Epidermal melanocyte (primary cell): ENCODE data around the gene PKNOX1.
"Not testable (repeated sequence)": the region's sequence is repeated elsewhere in the genome, so short reads cannot be mapped to it uniquely, and the experiment has no call there.

ENCODE experiments used
- DNase-seq: peaks from one replicate; pipeline ENCODE4 v3.0.0; 2011; ENCODE audit warnings: low spot score; ENCODE audit not compliant: insufficient read length

The PKNOX1 gene

DNA sequence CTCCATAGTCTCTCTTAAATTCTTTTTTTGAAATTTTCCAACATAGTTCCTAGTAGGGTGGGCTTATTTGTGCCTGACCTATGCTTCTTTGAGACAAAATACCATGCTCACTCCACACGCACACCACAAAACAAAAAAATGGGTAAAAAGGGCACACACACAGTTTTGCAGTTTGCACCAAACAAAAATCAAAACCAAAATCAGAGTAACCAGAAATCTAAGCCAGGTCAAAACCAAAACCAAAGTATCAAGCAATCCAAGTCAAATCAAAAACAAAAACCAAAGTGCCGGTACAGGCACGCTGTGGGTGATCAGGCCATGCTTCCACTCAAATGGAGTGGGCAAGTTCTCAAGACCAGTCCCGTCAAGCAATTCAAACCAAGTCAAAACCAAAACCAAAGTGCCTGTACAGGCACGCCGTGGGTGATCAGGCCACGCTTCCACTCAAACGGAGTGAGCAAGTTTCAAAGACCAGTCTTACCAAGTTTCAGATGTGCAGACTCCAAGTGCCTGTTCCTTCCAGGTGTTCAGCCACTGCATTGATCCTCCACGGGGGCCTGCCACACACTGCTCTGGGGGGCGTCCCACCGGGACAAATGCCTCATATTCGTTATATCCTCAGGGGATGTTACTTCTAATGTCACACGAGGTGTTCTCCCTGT lies 25.1 kb upstream of the PKNOX1 start:
- DNase-seq, result not testable (repeated sequence)

DNA sequence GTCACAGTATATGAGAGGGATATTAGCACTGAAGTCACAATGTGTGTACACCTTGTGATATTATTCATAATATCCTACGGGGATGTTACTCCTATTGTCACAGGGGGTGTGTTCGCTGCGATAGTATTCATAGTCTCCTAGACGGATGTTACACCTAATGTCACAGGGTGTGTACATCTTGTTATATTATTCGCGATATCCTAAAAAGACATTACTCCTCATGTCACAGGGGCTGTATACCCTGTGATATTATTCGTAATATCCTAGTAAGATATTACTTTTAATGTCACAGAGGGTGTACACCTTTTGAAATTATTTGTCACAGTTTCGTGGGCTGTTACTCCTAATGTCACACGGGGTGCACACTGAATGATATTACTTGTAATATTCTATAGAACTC lies 23.2 kb upstream of the PKNOX1 start:
- not testable (repeated sequence) for DNase-seq

DNA sequence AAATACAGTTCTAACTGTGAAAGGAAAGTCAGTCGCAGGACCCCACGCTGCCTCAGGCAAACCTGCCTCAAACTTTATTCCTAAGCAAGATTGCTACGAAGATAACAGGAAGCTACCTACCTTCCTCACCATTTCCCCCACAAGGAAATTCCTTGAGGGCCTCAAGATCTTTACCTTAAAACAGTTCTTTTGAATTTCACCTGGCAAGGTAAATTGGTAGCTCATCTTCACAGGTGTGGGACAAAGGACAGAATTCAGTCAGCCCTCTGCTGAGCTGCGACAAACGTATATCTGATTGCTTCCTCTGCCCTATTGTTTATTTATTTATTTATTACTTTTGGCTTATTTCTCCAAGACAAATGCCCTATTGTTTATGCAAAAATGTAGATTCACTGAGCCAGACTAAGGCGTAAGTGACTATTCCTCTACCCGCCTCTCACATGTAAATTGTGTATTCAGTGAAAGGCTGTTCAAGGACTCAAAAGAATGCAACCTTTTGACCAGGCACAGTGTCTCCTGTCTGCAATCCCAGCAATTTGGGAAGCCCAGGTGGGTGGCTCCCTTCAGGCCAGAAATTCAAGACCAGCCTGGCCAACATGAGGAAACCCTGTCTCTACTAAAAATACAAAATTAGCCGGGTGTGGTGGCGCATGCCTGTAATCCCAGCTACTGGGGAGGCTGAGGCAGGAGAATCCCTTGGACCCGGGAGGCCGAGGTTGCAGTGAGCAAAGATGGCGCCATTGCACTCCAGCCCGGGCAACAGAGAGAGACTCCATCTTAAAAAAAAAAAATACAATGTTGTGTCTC lies 17.3 kb upstream of the PKNOX1 start:
- no peak for DNase-seq

DNA sequence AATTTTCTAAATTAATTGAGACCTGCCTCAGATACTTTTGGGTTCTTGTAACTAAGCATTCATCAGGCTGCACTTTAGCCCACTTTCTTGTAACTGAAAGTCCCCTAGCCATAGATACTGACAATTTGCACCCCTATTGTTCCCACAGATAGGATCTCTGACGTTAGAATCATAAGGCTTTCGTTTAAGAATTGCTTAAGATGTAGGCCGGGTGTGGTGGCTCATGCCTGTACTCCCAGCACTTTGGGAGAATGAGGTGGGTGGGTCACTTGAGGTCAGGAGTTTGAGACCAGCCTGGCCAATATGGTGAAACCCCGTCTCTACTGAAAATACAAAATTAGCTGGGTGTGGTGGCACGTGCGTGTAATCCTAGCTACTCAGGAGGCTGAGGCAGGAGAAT lies 16.2 kb upstream of the PKNOX1 start:
- not testable (repeated sequence) for DNase-seq

- DNase-seq, result no peak
Observed at GRCh38 chr21:42959728-42960127, 14.6 kb upstream of the PKNOX1 start.

DNA sequence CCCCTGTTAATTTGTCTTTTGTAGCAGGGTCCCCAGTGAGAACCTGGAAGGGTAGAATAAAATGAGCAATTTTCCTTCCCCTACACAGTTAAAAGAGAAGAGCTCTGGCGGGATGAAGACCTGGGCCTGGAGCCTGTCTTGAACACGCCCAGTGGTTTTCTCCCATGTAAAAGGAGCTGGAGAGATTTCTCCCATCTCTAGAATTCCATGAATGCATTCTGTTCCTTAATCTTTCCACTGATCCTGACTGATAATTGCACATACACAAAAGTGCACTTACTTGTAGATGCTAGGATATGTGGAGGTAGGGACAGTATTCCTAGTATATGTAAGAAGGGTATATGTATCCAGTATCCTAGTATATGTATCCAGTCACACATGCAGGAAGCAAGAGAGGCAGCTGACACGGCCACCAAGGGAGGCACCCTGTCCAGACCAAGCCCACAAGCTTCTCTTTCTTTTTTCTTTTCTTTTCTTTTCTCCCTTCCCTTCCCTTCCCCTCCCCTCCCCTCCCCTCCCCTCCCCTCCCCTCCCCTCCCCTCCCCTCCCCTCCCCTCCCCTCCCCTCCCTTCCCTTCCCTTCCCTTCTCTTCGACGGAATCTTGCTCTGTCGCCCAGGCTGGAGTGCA lies 11.9 kb upstream of the PKNOX1 start:
- no peak for DNase-seq

DNA sequence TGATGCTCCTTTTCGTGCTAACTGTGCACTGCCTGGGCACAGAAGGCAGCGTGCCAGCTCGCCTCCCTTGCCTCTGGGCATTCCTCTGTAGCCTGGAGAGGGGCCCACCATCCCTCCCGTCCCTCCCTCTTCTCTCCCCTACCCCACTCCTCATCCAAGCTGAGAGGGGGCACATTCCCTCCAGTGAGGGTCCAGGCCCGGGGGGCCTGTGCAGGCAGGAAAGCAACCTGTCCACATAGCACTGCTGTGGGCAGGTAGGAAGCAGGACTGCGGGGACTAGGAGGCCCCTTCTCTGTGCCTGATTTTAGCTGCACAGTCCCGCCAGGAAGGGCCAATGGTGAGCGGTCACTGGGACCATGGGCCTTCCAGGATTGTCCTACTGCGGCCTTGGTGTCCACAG lies 10.3 kb upstream of the PKNOX1 start:
- no peak for DNase-seq

DNA sequence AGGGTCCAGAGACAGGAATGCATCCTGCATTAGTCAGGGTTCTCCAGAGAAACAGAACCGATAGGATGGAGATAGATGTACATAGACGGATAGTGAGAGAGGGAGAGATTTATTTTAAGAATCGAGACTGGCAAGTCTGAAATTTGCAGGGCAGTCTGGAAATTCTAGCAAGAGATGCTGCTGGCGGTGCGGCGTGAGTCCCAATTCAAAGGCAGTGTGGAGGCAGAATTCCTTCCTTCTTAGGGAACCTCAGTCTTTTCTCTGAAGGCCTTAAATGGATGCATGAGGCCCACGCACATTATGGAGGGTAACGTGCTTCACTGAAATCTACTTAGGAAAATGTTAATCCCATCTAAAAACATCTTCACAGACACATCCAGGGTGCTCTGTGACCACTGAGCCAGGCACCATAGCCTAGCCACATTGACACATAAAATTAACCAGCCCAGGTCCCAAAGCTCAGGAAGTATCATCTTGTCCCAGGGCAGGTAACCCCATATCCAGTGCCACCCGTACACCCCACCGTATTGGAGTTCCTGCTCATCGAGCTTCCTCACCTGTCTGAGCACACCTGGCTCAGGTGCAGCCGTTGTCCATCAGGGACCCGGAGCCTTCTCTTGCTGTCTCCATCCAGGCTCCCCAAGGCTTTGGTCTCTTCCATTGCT lies 9.7 kb upstream of the PKNOX1 start:
- DNase-seq, result no peak

GRCh38 chr21:42965211-42965560 lies 9.2 kb upstream of the PKNOX1 start:
- DNase-seq, result no peak

DNA sequence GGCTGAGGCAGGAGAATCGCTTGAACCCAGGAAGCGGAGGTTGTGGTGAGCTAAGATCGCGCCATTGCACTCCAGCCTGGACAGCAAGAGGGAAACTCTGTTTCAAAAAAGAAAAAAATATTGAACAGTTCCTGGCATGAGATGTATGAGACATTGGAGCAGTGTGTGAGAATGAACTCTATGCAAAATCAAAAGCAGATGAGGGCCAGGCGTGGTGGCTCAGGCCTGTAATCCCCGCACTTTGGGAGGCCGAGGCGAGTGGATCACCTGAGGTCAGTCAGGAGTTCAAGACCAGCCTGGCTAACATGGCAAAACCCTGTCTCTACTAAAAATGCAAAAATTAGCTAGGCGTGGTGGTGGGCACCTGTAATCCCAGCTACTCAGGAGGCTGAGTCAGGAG lies 6.7 kb upstream of the PKNOX1 start:
- DNase-seq, result not testable (repeated sequence)

DNA sequence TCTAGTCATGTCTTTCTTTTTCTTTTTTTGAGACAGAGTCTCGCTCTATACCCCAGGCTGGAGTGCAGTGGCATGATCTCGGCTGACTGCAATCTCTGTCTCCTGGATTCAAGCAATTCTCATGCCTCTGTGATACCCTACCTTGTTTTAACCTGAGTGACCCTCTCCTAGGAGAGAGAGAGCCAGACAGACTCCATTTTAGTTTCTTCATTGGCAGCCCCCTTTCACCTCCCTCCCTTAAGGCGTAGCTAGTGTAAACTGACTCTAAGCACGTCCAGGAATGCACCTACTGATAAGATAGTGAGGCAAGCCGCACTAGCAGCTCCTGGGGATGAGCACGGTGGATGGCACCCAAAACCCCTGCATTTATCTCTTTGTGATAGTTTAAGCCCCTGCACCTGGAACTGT lies 5.2 kb upstream of the PKNOX1 start:
- DNase-seq, result no peak

DNA sequence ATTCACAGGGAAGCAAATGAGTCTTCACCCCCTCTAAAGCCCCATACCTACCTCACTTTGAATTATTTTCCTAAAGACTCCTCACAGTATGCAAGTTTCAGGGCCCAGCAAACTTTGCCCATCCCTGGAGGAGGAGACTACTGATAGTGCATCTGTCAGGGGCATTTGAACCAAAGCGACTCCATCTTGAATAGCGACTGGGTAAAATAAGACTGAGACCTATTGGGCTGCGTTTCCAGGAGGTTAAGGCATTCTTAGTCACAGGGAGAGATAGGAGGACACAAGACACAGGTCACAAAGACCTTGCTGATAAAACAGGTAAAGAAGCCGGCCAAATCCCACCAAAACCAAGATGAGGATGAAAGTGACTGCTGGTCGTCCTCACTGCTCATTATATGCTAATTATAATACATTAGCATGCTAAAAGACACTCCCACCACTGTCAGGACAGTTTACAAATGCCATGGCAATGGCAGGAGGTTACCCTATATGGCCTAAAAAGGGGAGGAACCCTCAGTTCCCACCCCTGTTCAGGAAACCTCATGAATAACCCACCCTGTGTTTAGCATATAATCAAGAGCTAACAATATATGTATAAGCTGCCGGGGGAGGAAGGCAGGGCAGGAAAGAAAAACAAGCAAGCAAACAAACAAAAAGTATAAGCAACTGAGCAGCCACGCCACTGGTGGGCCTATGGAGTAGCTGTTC lies 3.3 kb upstream of the PKNOX1 start:
- DNase-seq, result no peak

DNA sequence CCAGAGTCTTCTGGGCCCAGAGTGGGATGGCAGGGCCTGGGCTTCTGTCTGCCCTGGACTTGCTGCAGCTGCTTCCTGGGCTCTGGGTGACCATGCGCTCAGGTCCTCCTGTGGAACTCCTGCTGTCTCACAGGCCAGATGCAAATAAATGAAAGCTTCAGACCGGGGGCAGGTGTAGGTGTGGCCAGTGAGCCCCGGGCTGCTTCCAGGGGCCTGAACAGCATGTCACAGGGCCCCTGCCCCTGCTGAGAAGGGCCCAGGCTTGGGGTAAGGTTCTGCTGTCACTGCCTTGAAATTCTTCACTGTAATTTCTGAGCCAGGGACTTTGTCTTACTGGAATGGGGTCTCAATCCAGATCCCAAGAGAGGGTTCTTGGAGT lies 2.5 kb upstream of the PKNOX1 start:
- no peak for DNase-seq

DNA sequence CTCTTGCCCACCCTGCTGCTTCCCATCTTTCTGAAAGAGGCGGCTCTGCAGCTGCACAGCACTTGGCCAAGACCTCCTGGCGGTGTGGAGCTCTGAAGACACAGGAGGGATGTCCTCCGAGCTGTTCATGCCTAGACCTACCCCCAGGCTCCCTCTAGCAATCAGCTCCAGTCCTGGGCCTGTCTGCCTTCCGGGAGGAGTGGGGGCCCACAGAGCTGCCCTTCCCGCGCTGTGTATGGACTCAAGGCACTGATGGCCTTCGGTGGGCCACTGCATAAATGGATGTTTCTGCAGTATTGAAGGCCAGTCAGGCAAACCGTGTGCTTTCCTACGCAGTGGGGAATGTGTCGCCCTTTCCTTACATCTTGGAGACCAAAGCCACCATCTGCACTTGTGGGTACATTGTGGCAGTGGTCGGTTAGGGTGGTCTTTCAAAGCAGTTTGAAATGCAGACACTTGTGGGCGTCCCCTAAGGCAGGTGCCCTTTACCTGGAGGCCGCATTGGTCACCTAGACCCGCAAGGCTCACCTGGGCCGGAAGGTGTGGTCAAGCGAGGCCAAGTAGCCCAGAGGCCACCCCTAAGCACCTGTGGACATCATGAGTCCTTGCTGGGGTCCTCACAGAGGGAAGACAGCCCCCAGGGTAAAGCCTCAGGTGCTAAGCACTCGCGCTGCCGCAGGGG lies 912 bp upstream of the PKNOX1 start:
- DNase-seq, result no peak

DNA sequence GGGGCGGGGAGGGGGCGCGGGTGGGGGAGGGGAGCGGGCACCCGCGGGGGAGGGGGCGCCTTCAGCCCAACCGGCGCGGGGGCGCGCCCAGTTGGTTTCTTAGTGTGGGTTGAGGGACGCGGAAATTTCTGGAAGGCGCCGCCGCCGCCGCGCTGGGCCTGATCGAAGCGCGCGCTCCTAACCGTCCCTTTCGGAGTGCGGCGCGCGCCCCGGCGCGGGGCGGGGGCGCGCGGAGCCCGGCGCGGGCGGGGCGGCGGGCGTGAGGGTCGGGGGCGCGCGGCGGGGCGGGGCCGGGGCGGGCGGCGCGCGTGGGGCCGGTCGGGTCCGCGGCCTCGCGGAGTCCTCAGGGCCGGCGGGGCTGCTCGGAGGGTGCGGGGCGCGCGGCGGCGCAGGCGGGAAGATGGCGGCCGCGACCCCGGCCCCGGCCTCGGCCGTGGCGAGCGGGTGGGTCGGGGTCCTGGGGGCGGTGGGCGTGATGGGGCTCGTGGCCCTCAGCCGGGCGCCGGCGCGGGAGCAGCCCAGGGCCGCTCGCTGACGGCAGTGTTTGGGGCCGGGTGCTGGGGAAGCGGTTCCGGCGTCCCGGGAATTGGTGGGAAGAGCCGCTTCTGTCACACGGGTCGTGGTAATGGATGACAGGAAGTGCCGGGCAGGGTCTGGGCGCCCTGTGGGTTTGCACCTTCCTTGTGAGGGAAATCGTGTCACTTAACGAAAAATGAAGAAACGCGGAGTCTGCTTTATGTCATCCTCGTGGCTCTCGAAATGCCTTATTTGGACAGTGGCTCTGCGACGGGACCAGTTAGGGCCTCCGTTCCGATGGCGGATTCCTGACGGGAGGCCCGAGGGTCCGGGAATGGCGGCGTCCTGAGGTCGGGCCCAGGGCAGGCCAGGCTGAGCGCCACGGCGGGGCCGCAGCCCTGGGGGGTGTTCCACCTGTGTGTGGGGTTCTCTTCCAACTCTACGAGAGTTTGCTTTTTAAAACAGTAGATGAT lies 764 bp downstream of the PKNOX1 start:
- peak; percentile 65 for DNase-seq

DNA sequence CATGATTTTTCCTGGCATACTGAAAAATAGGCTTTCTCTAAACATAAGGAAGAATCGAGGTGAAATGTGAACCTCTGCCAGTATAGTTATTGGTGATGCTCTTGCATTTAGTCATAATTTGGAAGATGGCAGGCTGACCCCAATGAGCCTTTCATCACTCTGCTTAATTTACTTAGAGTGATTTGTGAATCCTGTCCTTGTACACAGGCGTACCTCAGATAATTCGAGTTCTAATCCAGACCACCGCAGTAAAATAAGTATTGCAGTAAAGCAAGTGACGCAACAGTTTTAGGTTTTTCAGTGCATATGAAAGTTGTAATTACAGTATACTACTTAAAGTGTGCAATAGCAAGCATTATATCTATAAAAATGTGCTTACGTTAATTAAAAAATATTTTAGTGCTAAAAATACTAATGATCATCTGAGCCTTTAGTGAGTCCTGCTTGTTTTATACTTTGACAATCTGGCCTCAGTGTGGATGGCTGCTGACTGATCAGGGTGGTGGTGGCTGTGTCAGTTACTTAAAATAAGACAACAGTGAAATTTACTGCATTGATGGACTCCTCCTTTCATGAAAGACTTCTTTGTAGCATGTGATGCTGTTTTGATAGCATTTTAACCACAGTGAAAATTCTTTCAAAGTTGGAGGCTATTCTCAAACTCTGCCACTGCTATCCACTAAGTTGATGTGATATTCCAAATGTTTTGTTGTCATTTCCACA lies 1.7 kb downstream of the PKNOX1 start:
- DNase-seq, result no peak

GRCh38 chr21:42980312-42981213 lies 6.2 kb downstream of the PKNOX1 start:
- no peak for DNase-seq

- no peak for DNase-seq
Observed at GRCh38 chr21:42981214-42981523, 6.8 kb downstream of the PKNOX1 start.
